ENCODE data around the gene DOHH.

DOHH gene

DNA sequence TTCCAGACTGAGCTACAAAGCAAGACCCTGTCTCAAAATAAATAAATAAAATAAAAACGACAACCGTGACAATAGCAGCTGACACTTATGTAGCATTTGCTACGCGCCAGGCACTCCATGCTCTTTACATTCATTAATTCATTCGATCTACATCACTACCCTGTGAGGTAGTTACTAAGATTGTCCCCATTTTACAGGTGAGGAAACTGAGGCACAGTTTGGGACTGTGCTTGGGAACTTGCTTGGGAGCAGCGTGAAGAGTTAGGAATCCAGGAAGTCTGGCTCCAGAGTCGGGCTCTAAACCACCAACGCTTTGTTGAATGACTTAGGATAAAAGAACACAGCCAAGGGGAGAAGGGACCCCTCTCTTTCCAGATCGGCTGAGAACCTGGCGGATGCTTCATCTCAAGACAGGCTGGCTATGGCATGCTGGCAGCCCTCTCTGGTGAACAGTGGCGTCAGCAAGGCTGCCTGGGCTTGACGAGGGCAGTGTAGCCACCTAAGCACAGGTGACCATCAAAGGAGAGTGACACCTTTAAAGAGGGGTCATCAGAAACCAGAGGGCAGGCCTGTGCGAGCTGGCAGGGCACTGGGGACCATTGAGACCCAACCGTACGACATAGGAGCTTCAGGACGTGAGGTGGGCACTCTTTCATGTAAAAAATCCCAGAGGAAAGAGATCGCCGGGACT is 591 bp downstream of the DOHH start:
- no peak for DNase-seq

DNA sequence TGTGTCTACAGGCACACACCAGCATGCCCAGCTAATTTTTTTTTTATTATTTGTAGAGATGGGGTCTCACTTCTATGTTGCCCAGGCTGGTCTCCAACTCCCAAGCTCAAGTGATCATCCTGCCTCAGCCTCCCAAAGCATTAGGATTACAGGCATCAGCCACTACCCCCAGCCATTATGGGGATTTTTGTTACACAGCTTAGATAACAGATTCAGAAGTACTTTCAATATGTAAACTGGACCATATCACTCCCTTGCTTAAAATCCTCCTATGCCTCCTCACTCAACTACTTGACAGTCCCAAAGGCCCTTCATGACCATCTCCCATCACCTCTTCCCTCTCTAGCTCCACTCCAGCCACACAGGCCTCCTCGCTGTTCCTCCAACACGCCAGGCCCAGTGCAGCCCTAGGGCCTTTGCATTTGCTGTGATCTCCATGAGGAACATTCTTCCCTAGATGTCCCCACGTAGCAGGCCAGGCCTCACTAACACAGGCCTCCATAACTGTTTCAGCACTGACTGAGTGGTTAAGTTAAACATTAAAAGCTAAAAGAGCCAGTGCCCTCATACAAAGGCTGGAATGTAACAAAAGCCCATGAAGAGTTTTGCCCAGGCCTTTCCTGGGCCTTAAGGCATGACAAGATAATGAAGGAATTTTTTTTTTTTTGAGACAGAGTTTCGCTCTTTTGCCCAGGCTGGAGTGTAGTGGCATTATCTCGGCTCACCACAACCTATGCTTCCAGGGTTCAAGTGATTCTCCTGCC is 2.5 kb downstream of the DOHH start:
- DNase-seq: no peak

DNA sequence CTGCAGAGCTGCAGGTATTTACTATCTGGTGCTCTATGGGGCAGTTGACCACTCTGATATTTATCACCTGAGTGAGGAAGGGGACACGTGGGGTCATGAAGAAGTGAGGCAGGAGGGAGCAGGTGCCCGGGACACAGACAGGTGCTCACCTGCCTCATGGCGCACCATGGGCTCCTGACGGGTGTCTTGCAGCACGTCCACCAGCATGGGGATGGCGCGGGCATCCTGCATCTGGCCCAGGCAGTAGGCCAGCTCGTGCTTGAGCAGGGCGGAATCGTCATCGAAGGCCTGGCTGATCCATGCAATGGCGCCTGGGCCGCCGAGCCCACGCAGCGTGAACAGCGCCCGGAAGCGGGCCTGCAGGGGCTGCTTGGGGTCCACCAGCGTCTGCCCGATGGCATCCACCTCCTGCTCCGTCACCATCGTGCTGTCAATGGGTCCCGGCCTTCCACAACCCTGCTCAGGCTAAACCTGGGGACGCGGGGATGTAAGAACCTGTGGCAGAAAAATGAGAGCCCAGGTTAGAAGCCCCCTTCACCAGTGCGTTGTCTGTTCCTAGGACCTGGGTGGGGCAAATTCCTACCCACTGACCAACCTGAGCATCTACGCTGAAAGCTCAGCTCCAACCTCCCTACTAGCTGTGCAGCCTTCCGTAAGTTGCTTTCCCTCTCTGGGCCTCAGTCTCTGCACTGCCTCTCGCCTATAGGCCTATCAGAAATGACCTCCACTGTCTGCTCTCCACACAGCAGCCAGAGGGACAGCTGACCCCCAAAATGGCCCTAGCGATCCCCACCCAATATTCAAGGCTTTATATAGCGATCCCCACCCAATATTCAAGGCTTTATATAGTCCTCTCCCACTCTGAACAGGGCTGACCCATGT is 3.8 kb downstream of the DOHH start:
- no peak for DNase-seq

DNA sequence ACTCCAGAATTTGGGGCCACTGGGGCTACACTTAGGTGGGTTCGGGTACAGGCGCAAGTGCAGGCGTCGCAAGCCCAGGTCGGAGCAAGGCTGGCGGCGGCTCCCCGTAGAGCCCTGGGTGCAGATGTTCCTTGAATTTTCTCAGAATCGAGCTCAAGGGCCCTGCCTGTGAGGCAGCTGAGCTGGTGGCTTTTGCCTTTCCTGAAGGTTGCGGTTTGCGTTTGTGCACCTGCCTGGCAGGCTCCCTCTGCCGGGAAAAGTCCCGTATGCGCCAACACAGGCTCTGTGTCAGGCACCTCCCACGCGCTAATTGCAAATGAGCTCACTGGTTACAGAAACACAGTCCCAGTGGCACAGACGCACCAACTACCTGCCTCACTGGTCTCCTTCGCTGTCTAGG is 5.9 kb downstream of the DOHH start:
- DNase-seq: peak; percentile 59

DNA sequence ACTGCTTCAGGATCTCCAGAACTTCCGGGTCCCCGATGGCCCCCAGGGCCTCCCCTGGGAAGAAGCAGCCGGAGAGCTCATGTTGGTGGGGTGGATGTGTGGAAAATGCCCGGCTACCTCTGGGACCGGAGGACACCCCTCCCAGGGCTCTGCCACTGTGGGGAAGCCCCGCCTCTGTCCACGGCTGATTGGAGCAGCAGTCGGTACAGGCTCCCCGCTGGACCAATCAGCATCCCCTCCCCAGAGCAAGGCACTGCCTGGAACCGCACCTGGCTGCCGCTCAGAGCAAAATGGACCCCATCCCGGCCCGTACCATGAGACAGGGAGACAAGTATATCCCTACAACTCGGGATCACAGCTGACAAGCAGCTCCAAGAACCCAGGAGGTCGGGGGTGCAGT is 6.4 kb downstream of the DOHH start:
- DNase-seq: peak; percentile 37

DNA sequence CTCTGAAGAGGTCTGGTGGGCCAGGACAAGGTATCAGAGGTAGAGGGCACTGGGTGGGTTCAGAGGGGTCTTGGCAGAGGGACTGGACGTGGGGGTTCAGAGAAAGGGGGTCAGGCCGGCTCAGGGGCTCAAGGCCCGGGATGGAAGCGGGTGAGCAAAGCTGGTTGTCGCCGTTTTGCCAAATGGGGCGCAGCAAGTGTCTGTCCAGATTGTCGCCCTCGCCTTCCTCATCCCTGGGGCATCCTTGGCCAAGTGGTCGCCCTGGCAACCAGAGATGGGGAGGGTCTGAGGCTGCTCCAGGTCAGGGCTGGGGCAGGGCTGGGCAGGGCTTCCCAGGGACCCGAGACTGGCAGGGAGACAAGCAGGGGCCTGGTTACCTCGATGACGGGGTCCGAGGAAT is 6.8 kb downstream of the DOHH start:
- no peak for DNase-seq

DNA sequence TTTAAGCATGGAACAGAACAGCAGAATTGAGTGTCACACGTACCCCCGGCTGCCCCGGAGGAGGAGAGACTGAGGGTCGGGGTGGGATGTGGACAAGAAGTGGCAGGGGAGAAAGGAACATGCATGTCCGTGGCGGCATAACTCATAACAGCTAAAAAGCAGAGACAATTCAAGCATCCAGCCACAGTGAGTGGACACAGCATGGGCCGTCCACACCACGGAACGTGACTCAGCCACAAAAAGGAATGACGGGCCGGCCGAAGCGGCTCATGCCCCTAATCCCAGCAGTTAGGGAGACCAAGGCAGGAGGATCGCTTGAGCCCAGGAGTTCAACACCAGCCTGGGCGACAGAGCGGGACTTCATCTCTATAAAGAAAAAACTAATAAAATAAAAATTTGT is 7.6 kb downstream of the DOHH start:
- DNase-seq: no peak

DNA sequence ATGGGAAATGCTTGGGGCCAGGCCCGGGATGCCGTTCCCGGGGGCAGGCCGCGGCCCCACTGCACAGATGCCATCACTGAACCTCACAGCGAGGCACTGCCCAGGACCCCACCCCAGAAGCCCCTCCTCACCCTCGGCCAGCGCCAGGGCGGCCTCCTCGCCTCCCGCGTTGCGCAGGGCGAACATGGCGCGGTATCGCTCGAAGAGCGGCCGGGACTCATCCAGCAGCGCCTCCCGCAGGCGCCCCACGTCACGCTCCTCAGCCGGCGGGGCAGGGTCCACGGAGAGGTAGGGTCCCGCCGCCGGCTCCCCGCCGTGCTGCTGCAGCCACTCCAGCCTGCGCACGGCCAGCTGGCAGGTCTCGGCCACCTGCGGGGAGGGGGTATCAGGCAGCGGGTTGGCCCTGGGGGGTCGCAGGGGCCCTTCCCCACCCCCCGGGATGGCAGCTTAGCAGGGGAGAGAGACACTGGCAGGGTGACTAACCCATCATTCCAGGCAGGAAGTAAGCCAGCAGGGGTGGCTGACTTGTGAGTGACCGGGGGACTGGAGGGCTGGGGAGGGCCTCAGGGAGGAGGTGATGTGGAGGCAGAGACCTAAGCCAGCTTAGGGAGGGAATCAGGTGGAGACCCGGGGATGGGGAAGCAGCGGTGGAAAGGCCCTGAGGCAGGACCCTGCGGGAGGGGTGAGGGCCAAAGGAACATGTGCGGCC is 8.2 kb downstream of the DOHH start:
- DNase-seq: no peak

DNA sequence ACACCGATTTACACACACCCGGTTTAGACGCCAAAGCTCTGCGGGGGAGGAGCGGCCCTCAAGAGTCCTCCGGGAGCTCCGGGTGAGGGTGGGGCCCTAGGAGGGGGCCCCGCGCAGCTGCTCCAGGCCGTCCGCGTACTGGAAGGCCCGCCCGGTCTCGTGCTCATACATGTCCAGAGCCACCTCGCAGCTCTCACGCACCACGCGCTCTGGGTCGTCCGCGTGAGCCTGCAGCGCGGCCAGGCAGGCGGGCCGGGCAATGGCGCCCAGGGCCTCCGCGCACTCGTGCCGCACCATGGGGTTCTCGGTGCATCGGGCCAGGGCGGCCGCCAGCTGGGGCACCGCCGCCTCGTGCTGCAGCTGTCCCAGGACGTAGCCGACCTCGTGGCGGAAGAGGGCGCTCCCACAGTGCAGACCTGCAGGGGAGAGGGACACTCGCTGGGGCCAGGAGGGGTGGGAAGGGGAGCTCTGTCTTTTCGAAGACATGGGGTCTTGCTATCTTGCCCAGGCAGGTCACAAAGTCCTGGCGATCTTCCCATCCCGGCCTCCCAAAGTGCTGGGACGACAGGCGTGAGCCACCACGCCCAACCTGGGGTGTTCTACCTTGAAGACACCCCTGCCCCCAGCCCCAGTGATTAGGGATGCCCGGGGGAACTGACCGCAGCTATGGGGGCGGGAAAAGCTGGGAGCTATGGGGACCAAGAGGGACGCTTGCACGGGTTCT is 8.9 kb downstream of the DOHH start:
- no peak for DNase-seq

DNA sequence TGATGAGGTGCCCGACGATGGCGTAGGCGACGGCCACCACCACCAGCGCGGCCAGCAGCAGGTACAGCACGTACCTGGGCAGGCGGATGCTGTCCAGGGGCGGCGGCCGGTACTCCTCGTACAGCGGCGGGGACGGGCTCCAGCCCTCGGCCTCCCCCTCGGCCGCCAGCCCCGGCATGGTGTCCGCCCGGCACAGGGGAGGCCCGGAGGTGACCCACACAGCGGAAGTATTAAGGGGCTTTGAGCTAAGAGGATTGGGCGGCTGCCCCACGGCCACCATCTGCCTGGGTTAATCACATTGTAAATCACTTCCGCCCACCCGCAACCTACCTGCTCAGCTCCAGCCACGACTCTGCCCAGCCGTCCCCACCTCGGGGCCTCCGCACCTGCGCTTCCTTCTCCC is 17.2 kb downstream of the DOHH start, which contains the start of gene SMIM44:
SMIM44 (minus strand) TSS at position 216 of the 403 bp plus-strand sequence; CDS start at position 178, 38 bp downstream.
- DNase-seq: no peak

DNA sequence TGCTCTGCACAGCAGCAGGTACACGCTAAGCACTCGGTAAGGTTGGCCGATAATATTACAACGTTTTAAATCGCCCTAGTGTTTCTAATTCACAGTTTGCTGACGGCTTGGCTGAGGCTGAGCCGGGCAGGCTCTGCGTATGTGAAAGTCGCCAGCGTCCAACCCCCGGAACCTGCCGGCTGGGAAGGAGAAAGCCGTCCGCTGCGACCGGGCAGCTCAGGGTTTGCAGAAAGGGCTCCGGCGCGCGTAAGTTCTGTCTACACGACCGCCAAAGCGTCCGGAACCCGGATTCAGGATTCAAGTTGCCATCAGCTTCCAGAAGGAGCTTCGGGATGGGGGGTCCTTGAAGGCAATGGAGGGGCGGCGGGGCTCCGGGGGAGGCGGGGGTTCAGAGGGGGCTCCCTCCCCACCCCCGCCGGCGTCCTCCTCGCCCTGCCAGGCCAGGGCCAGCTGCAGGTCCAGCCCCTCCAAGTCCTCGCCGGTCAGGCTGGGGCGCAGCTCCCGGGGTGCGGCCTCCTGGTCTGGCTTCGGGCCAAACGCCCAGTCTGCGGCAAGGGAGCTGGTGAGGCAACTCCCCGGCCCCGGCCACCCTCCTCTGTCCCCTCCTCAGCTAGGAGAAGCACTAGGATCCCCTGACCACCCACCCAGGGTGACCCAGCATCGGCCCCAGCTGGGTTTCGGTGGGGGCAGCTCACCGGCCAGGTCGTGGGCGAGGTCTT is 17.8 kb downstream of the DOHH start:
- no peak for DNase-seq

DNA sequence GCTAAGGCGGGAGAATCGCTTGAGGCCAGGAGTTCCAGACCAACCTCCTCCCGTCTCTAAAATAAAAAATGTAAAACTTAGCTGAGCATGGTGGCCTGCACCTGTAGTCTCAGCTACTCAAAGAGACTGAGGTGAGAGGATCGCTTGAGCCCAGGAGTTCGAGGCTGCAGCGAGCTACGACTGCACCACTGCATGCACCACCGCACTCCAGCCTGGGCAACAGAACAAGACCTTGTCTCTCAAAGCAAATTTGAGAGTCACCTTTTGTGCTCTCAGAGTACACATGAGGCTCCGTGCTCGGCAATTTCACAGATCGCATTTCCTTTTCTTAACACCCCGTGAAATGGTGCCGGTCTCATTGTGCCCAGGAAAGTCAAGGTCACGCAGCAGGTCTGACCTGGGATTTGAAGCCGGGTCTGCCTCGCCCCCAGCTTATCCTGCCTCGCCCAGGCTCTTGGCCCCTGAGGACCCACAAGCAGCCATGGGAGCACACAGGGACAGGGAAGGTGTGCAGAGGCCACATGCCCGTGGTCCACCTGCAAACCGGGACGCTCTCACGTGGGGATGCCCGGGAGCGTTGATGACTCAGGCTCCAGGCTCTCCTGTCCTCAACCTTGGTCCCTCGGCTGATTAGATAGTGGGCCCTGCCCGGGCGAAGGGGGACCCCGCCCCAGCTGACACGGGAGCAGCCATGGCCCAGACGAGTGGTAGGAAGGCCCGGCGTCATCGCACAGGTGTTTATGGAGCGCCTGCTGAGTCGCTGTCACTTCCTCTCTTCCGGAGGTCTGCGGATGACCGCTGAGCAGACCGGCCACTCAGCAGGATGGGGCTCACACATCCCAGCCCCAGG is 19.0 kb downstream of the DOHH start:
- DNase-seq: no peak

DNA sequence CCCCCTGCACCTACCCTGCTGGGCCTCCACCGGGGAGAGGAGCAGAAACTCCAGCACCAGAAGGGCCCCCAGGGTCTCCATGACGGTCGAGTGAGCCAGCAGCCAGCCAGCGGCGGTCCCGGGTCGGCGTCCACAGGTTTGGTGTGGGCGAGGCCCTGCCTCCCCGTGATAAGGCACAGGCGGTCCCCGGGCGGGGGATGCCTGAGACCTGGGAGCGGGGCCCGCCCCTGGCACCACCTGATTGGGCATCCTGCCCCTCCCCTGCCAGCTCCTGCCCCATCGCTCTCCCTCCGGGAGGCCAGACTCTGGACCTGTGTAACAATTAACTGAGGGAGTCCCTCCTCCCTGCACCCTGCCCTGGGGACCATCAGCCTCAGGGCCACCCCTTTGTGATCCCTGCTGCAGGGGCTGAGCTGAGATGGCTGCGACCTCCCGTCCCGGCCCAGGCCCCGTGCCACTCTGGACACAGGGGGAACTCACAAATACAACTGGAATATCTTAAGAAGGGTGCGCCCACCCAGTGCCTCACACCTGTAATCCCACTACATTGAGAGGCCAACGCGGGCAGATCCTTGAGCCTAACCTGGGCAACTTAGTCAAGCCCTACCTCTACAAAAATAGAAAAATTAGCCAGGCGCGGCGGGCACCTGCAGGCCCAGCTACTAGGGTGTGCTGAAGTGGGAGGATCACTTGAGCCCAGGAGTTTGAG is 19.9 kb downstream of the DOHH start, which contains the start of gene SMIM24:
SMIM24 (minus strand) TSS at position 143 of the 709 bp plus-strand sequence; CDS start at position 81, 62 bp downstream.
- DNase-seq: no peak

DNA sequence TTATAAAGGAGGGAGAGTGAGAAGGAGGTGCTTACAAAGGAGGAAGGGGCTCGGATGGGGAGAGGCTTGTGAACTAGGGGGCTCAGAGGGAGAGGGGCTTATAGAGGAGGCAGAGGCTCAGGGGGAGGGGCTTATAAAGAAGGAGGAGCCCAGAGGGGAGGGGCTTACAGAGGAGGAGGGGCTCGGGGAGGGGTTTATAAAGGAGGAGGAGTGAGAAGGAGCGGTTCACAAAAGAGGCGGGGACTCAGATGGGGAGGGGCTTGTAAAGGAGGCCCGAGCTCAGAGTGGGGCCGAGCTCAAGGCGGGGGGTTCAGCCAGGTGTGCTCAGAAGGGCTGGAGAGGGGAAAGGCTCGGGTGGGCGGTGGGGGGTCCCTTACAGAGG is 20.6 kb downstream of the DOHH start:
- peak; percentile 39 for DNase-seq

DNA sequence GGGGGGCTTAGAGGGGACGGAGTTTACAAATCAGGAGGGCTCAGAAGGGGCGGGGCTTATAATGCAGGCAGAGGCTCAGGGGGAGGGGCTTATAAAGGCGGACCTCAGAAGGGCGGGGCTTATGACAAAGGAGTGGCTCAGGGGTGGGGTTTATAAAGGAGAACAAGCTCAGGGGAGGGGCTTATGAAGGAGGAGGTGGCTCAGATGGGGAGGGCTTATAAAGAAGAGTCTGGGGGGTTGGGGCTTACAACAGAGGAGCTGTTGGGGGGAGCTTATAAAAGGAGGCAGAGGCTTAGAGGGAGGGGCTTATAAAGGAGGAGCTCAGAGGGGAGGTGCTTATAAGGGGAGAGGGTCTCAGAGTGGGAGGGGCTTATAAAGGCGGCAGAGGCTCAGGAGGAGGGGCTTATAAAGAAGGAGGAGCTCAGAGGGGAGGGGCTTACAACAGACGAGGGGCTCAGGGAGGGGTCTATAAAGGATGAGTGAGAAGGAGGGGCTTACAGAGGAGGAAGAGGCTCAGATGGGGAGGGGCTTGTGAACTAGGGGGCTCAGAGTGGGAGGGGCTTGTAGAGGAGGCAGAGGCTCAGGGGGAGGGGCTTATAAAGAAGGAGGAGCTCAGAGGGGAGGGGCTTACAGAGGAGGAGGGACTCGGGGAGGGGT is 21.2 kb downstream of the DOHH start:
- DNase-seq: peak; percentile 73

DNA sequence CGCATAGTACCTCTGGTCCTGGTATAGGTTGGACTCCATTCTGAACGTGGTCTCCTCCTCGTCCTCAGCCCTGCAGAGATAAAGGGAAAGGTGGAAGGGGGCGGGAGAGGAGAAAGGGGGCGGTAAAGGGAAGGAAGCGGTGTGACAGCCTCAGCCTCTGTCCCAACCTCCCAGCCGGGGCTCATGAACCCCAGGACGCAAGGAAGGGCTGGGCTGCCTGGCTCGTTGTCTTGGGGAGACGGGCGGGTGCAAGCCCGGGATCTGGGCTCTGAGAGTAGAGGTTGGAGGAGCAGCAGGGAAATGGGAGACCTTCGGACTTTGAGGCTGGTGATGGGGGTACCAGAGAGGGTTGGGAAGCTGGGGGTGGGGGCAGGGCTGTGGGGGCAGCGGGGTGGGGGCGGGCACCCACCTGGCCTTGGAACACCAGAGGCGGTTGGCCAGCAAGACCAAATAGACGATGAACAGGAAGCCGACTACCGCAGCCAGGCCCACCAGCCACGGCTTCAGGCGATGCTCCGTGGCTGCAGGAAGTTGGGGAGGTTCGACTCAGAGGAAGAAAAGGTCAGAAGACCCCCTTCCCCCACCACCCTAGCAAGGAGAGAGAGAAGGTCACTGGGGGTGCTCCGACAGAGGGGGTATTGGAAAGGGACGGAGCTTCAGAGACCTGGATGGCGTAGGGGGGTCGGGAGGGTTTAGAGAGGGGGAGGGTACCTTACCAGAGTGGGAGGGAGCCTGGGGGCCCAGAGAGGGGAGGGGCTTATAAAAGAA is 21.9 kb downstream of the DOHH start:
- DNase-seq: peak; percentile 19

DNA sequence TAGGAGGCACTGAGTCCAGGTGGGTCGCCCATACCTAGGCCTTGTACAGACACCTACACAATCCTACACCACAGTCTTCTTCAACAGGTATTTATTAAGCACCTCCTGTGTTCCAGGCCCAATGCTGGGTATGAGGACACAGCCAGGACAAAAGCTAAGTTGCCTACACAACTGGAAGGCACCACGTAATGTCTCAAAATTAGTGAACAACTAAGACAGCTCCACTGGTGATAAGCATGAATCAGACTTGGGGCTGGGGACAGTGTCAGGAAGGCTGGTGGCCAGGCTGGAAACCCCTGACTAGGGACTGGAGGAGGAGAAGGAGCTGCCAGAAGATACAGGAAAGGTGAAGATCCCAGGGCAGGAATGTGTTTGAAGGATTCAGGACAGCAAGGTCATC is 22.5 kb downstream of the DOHH start:
- no peak for DNase-seq

DNA sequence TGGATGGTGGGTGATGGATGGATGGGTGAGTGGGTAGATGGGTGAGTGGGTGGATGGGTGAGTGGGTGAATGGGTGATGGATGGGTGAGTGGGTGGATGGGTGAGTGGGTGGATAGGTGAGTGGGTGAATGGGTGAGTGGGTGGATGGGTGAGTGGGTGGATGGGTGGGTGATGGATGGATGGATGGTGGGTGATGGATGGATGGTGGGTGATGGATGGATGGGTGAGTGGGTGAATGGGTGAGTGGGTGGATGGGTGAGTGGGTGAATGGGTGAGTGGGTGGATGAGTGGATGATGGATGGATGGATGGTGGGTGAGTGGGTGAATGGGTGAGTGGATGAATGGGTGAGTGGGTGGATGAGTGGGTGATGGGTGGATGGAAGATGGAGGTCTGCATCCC is 23.0 kb downstream of the DOHH start:
- no peak for DNase-seq

Data from CD4-positive, alpha-beta T cell treated with Interleukin-17A for 1 hour (primary cell).